A549 (cell line): ENCODE measurements around the gene UBN1.

Experiments used
- JUN ChIP-seq, 2 experiments: fragments of >200 bp; sonication (Bioruptor Twin); formaldehyde crosslinking; IDR thresholded peaks; 2 replicates in 1 of 2; 3 replicates in 1 of 2; pipeline ENCODE4 v1.6.1; 2016 to 2017
- POLR2A ChIP-seq: IDR thresholded peaks from 2 replicates; pipeline ENCODE4 v1.6.1; 2012; ENCODE audit warnings: mild to moderate bottlenecking, low read length
- TP53 ChIP-seq: fragments of 250-450 bp; sonication (Bioruptor Pico); IDR thresholded peaks from 2 replicates; pipeline ENCODE4 v1.5.0; 2021; ENCODE audit warnings: mild to moderate bottlenecking, moderate library complexity
- TF ChIP-seq, protein P1 (sequence below): IDR thresholded peaks from 2 replicates; pipeline ENCODE4 v1.6.1; 2012; ENCODE audit warnings: low read depth, borderline replicate concordance
- TF ChIP-seq, protein P2 (sequence below): fragments of >200 bp; sonication (Bioruptor Twin); formaldehyde crosslinking; IDR thresholded peaks from 3 replicates; pipeline ENCODE4 v1.5.1; 2016

- TF ChIP-seq, protein P1, sequence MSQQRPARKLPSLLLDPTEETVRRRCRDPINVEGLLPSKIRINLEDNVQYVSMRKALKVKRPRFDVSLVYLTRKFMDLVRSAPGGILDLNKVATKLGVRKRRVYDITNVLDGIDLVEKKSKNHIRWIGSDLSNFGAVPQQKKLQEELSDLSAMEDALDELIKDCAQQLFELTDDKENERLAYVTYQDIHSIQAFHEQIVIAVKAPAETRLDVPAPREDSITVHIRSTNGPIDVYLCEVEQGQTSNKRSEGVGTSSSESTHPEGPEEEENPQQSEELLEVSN, result no peak
- no peak for TF ChIP-seq POLR2A
- no peak for TF ChIP-seq TP53 (CRISPR knock-in tag)
- TF ChIP-seq, protein P2, sequence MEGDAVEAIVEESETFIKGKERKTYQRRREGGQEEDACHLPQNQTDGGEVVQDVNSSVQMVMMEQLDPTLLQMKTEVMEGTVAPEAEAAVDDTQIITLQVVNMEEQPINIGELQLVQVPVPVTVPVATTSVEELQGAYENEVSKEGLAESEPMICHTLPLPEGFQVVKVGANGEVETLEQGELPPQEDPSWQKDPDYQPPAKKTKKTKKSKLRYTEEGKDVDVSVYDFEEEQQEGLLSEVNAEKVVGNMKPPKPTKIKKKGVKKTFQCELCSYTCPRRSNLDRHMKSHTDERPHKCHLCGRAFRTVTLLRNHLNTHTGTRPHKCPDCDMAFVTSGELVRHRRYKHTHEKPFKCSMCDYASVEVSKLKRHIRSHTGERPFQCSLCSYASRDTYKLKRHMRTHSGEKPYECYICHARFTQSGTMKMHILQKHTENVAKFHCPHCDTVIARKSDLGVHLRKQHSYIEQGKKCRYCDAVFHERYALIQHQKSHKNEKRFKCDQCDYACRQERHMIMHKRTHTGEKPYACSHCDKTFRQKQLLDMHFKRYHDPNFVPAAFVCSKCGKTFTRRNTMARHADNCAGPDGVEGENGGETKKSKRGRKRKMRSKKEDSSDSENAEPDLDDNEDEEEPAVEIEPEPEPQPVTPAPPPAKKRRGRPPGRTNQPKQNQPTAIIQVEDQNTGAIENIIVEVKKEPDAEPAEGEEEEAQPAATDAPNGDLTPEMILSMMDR, result no peak
- no peak for TF ChIP-seq JUN (IDR thresholded peaks at IDR 0.05)
Measured at GRCh38 chr16:4873091-4873490, 25.8 kb downstream of the UBN1 start.
